HG02970 (cell line): ENCODE data around the gene ADD3.

ENCODE experiments used
- ATAC-seq: cut with Tn5 transposase; IDR thresholded peaks from one replicate; pipeline ENCODE4 v1.9.1; 2021; ENCODE audit warnings: mild to moderate bottlenecking, moderate library complexity, moderate number of reproducible peaks; ENCODE audit not compliant: unreplicated experiment, low FRiP score

The ADD3 gene

DNA sequence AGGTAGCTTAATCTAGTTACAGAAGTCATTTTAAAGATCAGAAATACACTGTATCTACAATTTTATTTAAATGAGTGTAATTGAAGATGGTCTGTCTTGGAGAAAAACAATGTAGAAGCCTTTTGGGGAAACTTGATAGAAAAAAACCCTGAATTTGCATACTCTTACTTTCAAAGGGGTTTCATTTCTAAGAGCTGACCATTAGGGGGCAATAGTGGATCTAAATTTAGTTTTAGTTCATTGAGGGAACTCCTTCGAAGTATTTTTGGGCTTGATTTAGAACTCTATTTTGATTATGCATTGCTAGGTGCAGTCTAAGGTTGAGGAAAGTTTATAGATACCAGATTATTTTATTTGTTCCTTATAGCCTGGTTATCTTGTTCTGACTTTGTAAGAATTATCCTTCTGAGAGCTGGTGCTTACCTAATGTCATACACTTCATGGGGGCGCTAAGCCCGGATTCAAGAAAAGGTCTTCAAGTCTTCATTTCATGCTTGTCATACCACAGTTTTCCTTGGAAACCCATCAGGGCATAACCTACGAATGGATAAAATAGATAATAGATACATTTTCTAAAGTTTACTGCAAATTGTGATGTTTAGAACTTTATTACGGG lies 130.5 kb downstream of the ADD3 start:
- ATAC-seq: no peak

DNA sequence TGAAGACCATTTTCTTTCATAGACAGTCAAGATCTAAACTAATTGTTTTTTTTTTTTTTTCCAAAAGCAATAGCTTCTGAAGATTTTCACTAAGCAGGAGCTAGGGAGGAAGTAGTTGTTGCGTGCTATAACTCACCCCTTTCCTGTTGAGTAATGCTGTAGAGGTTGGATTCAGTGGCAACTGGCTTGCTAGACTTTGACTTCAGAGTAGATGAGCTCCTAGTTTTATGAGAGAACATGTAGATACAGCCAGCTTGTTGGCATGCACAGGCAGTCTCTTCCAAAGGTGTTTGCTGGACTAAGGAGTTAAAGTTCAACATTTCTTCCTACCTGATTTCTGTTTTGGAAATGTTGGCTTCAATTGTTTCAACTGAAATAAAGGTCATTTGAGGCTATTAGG lies 133.4 kb downstream of the ADD3 start:
- no peak for ATAC-seq

DNA sequence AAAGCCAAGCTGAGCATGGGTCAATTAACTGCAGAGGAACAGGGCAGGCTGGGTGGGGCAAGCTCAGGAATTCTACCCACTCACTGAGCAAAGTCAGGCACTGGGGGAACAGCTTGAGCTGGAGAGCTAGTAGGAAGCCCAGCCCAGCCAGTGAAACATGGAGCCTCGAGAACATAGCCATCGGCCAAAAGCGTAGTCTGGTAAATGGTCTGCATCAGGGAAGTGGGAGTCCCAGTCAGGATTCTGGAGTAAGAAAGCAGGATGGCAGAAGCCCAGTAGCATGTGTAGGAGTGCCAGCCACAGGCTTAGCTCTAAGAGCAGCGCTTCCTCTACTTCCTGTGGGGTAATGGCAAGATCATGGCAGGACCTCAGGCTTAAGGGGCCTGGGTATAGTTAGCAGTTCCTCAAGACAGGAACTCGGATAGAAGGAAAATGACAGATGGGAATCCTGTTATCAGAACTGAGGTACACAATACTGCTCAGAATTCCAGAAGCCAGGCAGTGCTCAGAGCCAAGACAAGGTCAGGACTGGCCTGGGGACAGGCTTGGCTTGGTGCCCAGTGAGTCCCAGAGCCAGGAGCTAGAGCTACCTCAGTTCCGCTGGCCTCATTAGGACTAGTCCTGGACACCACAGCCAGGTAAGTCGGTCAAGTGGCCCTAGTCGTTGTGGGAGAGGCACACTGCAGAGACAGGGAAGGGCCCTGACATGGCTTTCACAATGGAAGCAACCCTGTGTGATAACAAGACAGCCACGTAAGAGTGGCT lies 134.3 kb downstream of the ADD3 start:
- ATAC-seq: no peak

DNA sequence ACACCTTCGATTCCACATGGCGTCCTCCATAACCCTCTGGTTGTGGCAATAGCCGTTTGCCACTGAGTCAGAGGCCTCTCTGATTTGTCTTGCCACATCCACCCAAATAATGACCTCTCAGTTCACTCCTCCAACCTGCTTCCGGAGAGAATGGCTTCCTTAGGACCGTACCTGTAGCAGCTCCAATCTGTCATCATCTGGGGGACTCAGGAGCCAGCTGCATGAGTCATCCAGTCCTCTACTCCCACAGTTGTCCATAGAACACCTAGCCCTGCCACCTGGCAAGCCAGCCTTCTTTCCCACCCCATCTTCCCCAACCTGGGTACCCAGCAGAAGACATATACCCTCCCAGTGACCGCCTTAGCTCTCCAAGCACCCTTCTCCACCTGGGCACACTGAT lies 135.2 kb downstream of the ADD3 start:
- ATAC-seq: no peak

- no peak for ATAC-seq
These were observed 136.7 kb downstream of the ADD3 start for GRCh38 chr10:110144507-110144906.

- ATAC-seq: no peak
These were observed 140.2 kb downstream of the ADD3 start for GRCh38 chr10:110147961-110148360.

- ATAC-seq: no peak
These were observed 141.5 kb downstream of the ADD3 start for GRCh38 chr10:110149259-110149658.

GRCh38 chr10:110150046-110150445 lies 142.3 kb downstream of the ADD3 start:
- ATAC-seq: no peak

- ATAC-seq: no peak
These were observed 143.2 kb downstream of the ADD3 start for GRCh38 chr10:110150981-110151380.

DNA sequence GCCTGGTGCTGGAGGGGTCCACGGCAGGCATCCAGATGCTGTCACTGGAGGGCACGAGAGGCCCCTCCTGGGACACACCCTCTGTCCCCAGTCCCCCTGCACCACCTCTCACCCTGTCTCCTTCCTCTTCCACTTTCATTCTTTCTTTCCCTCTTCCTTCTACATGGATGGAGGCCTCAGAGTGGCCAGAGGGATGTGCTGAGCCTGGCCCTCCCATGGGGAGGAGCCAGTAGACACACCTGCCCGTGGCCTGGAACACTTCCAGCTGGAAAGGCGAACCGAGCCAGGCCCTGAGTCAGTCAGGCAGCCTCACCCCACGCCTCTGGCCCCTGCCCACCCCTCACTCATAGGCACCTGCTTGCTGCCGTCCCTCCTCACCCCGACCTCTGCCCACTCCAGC lies 143.7 kb downstream of the ADD3 start:
- ATAC-seq: no peak

- ATAC-seq: no peak
These were observed 144.2 kb downstream of the ADD3 start for GRCh38 chr10:110151971-110152370.

DNA sequence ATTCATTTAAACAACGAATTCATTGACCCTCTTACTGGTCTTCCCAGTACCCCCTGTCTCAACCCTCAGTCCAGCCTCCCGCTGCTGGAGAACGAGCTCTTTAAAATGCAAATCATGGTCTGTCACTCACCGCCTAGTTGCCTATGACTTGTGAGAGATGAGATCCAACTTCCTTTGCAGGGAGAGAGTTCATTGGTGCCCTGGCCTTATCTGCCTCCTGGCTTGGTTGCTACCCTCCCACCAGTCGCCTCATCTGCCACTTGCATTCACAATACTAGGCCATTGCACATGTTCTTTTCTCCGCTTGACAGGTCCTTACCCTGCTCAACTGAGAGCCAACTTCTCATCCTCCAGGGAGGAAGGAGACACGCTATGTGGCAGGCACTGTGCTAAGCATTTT lies 145.6 kb downstream of the ADD3 start:
- no peak for ATAC-seq

DNA sequence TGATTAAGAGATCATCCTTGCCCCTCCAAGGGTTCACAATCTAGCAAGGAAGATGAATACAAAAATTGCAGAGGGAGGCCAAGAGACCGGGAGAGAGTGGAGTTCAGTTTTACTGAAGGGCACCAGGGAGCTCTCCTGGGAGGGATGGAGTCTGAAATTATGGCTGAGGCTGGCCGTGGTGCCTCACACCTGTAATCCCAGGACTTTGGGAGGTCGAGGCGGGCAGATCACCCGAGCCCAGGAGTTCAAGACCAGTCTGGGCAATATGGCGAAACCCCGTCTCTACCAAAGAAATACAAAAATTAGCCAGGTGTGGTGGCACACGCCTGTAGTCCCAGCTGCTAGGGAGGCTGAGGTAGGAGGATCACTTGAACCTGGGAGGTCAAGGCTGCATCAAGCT lies 148.3 kb downstream of the ADD3 start:
- ATAC-seq: no peak

GRCh38 chr10:110158051-110159005 lies 150.5 kb downstream of the ADD3 start:
- ATAC-seq: no peak

GRCh38 chr10:110160081-110160480 lies 152.3 kb downstream of the ADD3 start:
- no peak for ATAC-seq

DNA sequence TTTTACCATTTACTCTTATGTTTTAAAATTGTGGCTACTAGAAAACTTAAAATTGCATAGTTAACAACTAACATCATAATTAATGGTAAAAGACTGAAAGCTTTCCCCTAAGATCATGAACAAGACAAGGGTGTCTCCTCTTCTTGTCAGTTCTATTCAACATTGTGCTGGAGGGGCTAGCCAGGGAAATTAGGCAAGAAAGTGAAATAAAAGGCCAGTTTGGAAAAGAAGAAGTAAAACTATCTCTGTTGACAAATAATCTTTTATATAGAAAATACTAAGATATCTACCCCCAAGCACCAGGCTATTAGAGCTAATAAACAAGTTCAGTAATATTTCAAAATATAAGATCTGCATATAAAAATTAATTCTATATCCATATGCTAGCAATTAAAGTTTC lies 152.7 kb downstream of the ADD3 start:
- ATAC-seq: no peak

GRCh38 chr10:110162741-110163145 lies 155.0 kb downstream of the ADD3 start:
- ATAC-seq: no peak

DNA sequence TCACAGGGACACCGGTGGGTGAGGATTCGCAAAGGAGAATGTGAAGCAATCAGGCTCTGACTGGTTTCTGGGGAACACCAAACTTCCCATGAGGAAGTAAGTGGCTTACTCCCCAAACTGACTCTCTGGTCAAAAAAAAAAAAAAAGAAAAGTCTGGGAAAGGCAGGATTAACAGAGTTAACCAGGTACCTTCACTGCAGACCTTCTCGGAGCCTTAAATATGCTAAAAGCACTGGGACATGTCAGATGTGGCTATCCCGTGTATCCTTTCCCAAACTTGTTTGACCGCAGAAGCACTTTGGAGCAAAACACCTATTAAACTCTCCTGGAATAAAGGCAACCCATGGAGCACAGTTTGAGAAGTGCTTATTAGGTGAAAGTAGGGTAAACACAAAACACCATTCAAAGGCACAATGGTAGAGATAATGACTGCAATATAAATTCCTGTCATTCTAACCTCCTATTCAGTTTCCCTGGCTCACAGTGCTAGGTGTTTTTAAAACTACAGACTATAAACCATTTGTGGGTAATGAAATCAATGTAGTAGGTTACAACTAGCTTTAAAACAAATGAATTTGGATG lies 155.5 kb downstream of the ADD3 start:
- no peak for ATAC-seq

DNA sequence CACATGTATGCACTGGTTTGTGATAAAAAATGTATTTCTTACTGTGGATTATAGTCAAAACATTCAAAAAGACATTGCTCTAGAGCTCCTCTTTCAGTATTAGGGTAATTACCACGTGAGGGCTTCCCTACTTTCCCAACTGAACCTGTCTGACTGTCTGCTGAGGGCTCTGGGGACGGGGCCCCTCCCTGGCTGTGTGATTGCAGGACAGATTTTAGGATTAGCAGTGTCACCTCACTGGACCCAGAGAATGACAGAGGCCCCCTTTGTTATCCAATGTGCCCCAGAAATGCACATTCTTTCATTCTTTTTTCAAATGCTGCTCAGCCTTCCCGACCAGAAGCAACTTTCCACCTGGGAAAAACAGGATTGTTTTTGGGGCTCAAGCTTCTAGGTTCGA lies 156.1 kb downstream of the ADD3 start:
- ATAC-seq: no peak

DNA sequence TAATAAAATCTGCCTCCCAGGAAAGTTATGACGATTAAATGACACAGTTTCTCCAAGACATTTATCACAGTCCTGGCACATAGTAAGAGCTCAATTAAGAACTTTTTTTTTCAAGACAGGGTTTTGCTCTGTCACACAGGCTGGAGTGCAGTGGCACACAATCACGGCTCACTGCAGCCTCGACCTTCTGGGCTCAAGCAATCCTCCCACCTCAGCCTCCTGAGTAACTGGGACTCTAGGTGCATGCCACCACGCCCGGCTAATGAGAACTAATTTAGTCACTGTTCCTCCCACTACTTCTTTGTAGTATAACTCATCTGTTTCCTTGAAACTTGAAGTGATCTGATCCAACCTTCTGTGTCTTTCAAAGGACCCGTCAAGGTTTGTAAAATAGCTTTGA lies 157.5 kb downstream of the ADD3 start:
- ATAC-seq: no peak

DNA sequence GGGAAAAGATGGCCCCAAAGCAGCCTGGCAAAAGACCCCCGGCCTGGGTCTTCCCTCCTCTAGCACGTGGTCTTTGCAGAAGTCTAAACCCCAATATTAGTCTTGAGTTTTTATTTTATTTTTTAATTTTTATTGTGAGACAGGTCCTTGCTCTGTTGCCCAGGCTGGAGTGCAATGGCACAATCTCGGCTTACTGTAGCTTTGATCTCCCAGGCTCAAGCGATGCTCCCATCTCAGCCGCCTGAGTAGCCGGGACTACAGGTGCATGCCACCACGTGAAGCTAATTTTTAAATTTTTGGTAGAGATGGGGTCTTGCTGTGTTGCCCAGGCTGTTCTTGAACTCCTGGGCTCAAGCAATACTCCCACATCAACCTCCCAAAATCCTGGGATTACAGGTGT lies 159.4 kb downstream of the ADD3 start:
- no peak for ATAC-seq
